Measurements from ENCODE around the gene FZR1. TPM values are rescaled to one million over a fixed set of nuclear protein-coding genes. Genes with fewer than 3 reads are reported as not detected.

FZR1 gene
- polyA plus RNA-seq, 3 donors: 7.7 to 44.6 (median 9.4) TPM

- Histone ChIP-seq H3K4me2 (replicated peaks; ENCODE audit: extremely low read depth, low read length, poor library complexity, severe bottlenecking) (no peak overlapping the region), H3K79me2 (ENCODE audit: insufficient read depth, low read length) (peaks cover 69% of the 10 kb centered on the region), H3K9me3 (replicated peaks in 1 of 2; ENCODE audit: control insufficient read depth in 1 of 2, insufficient read depth in 1 of 2, low read length in 2 of 2) (no peaks in the 10 kb centered on the region), H2AFZ (ENCODE audit: insufficient read depth, low read depth, low read length, poor library complexity, severe bottlenecking) (no peak overlapping the region), H3K27ac (ENCODE audit: low read depth in 1 of 2, low read length in 2 of 2) (no peak overlapping the region), H3K4me3 (replicated peaks in 1 of 3; ENCODE audit: low read depth in 2 of 3, low read length in 3 of 3) (no peak overlapping the region), H4K20me1 (ENCODE audit: insufficient read depth, low read length) (peaks cover 31% of the 10 kb centered on the region), H3K9ac (ENCODE audit: insufficient read depth, low read length, poor library complexity, severe bottlenecking) (no peak overlapping the region), H3K4me1 (ENCODE audit: control insufficient read depth in 1 of 2, insufficient read depth in 2 of 2, low read length in 2 of 2) (peaks cover 72 to 79% of the 10 kb centered on the region in 2 donors), H3K27me3 (ENCODE audit: control insufficient read depth in 2 of 2, insufficient read depth in 2 of 2, low read length in 2 of 2) (no peaks in the 10 kb centered on the region), H3K36me3 (replicated peaks in 1 of 2; ENCODE audit: control insufficient read depth in 1 of 2, insufficient read depth in 2 of 2, low read length in 2 of 2) (peaks cover 15 to 31% of the 10 kb centered on the region in 2 donors)
- Mint-ChIP-seq H3K4me1 (peaks cover 59% of the 10 kb centered on the region), H3K4me3 (peak overlapping the region in 1 of 2 donors; percentile 11), H3K36me3 (peaks cover 31 to 40% of the 10 kb centered on the region in 2 donors), H3K27me3 (ENCODE audit: low read depth in 3 of 3) (no peaks in the 10 kb centered on the region), H3K27ac (peak overlapping the region in 5 of 7 donors; percentile 97 to 99 (median 98)), H3K9me3 (peaks cover 0 to 2% (median 0%) of the 10 kb centered on the region in 7 donors)
- TF ChIP-seq, protein P1, sequence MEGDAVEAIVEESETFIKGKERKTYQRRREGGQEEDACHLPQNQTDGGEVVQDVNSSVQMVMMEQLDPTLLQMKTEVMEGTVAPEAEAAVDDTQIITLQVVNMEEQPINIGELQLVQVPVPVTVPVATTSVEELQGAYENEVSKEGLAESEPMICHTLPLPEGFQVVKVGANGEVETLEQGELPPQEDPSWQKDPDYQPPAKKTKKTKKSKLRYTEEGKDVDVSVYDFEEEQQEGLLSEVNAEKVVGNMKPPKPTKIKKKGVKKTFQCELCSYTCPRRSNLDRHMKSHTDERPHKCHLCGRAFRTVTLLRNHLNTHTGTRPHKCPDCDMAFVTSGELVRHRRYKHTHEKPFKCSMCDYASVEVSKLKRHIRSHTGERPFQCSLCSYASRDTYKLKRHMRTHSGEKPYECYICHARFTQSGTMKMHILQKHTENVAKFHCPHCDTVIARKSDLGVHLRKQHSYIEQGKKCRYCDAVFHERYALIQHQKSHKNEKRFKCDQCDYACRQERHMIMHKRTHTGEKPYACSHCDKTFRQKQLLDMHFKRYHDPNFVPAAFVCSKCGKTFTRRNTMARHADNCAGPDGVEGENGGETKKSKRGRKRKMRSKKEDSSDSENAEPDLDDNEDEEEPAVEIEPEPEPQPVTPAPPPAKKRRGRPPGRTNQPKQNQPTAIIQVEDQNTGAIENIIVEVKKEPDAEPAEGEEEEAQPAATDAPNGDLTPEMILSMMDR (IDR thresholded peaks at IDR 0.05): no peak
- intact Hi-C loops (cut with micrococcal nuclease): loop anchor here in 1 of 2 donors (5.0 kb wide), 1 partner anchor 44 kb away; the partner anchor contains the start of gene FZR1
- DNase-seq: no peak
- 96% methylated on average over 30 of the region's 34 CpGs for WGBS (ENCODE audit: insufficient coverage)
Measured at GRCh38 chr19:3550947-3551791, 45.1 kb downstream of the FZR1 start.

DNA sequence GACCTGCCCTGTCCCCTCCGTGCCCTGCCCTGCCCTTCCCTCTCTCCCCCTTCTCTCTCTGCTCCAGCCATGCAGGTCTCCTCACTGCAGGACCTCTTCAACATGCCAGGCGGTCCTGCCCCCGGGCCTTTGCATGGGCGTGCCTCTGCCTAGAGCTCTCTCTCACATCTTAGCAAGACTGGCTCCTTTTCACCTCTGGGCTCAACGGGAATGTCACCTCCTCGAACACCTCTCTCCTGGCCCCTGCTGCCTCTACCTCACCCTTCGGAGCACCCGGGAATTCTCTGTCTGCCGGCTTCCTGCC lies 45.6 kb downstream of the FZR1 start:
- H3K27ac Mint-ChIP-seq: peak overlapping the region in 5 of 7 donors; percentile 97 to 99 (median 98)
- Histone ChIP-seq H3K79me2 (ENCODE audit: insufficient read depth, low read length) (peaks cover 73% of the 10 kb centered on the region), H3K27ac (ENCODE audit: low read depth in 1 of 2, low read length in 2 of 2) (peak overlapping the region in 1 of 2 donors; percentile 10), H3K4me1 (ENCODE audit: control insufficient read depth in 1 of 2, insufficient read depth in 2 of 2, low read length in 2 of 2) (peaks cover 78 to 85% of the 10 kb centered on the region in 2 donors), H2AFZ (ENCODE audit: insufficient read depth, low read depth, low read length, poor library complexity, severe bottlenecking) (no peak overlapping the region), H3K4me2 (replicated peaks; ENCODE audit: extremely low read depth, low read length, poor library complexity, severe bottlenecking) (no peak overlapping the region), H4K20me1 (ENCODE audit: insufficient read depth, low read length) (peaks cover 32% of the 10 kb centered on the region), H3K4me3 (replicated peaks in 1 of 3; ENCODE audit: low read depth in 2 of 3, low read length in 3 of 3) (no peak overlapping the region), H3K27me3 (ENCODE audit: control insufficient read depth in 2 of 2, insufficient read depth in 2 of 2, low read length in 2 of 2) (no peaks in the 10 kb centered on the region), H3K36me3 (replicated peaks in 1 of 2; ENCODE audit: control insufficient read depth in 1 of 2, insufficient read depth in 2 of 2, low read length in 2 of 2) (peaks cover 11 to 25% of the 10 kb centered on the region in 2 donors), H3K9me3 (replicated peaks in 1 of 2; ENCODE audit: control insufficient read depth in 1 of 2, insufficient read depth in 1 of 2, low read length in 2 of 2) (no peaks in the 10 kb centered on the region), H3K9ac (ENCODE audit: insufficient read depth, low read length, poor library complexity, severe bottlenecking) (no peak overlapping the region)
- 95% methylated on average over 8 of the region's 9 CpGs for WGBS (ENCODE audit: insufficient coverage)
- H3K9me3 Mint-ChIP-seq: peaks cover 0 to 2% (median 0%) of the 10 kb centered on the region in 7 donors
- H3K4me1 Mint-ChIP-seq: peaks cover 65% of the 10 kb centered on the region
- H3K4me3 Mint-ChIP-seq: no peak overlapping the region
- intact Hi-C loops (cut with micrococcal nuclease): loop anchor here in 1 of 2 donors (5.0 kb wide), 1 partner anchor 44 kb away; the partner anchor contains the start of gene FZR1
- peaks cover 32 to 36% of the 10 kb centered on the region in 2 donors for H3K36me3 Mint-ChIP-seq
- TF ChIP-seq, protein P1 (IDR thresholded peaks at IDR 0.05): no peak
- H3K27me3 Mint-ChIP-seq (ENCODE audit: low read depth in 3 of 3): no peaks in the 10 kb centered on the region
- no peak for DNase-seq

Measured in CD14-positive monocyte (primary cell).